GM12874 (cell line): ENCODE results near the gene C12orf76.

Experiments
- CTCF ChIP-seq: IDR thresholded peaks from 2 replicates; pipeline ENCODE4 v1.5.1; 2011; ENCODE audit warnings: low read depth, mild to moderate bottlenecking, control low read depth, low read length, moderate library complexity; ENCODE audit not compliant: insufficient read depth

C12orf76 gene

GRCh38 chr12:110033888-110034287, 14.4 kb downstream of the C12orf76 start:
- no peak for TF ChIP-seq CTCF

GRCh38 chr12:110029290-110029815, 19.0 kb downstream of the C12orf76 start:
- TF ChIP-seq CTCF = no peak

- TF ChIP-seq CTCF = no peak
Measured at GRCh38 chr12:110028323-110028722, 20.0 kb downstream of the C12orf76 start.

- TF ChIP-seq CTCF = no peak
Measured at GRCh38 chr12:110024051-110024450, 24.3 kb downstream of the C12orf76 start.

- no peak for TF ChIP-seq CTCF
Measured at GRCh38 chr12:110023059-110023980, 25.0 kb downstream of the C12orf76 start.

GRCh38 chr12:110020956-110021355, 27.4 kb downstream of the C12orf76 start:
- TF ChIP-seq CTCF = no peak

GRCh38 chr12:110015132-110015531, 33.2 kb downstream of the C12orf76 start:
- no peak for TF ChIP-seq CTCF
